A549 (cell line): ENCODE results near the gene PTPRG. TPM values are rescaled to one million over a fixed set of nuclear protein-coding genes. Genes with fewer than 3 reads are reported as not detected.

Source experiments
- ATAC-seq, 2 experiments: fragments of 200-7000 bp in 1 of 2; fragments of >200 bp in 1 of 2; cut with Nextera tagmentation in 1 of 2; cut with Tn5 transposase in 1 of 2; 3 replicates each; pipeline versions ENCODE4 v1.8.0 to v1.9.1; 2018 to 2020; ENCODE audit warnings: mild to moderate bottlenecking in 1 of 2, moderate library complexity in 1 of 2
- CTCF ChIA-PET: fragments of 300-600 bp; sonication (Branson Sonifier 250); formaldehyde crosslinking; extraction: SDS; loops from one replicate; lab custom pipeline; 2021; ENCODE audit warnings: antibody characterized with exemption, inconsistent platforms; lab: Yijun Ruan, JAX
- POLR2A ChIA-PET: fragments of 350-600 bp; formaldehyde crosslinking; extraction: SDS; loops from one replicate; lab custom pipeline; 2021; ENCODE audit warnings: antibody characterized with exemption, inconsistent platforms; lab: Yijun Ruan, JAX
- DNase-seq, 2 experiments: peaks; one replicate each; pipeline versions ENCODE4 v3.0.0 to v3.0.0-alpha.2; 2011 to 2016; ENCODE audit warnings: low read depth in 1 of 2, low spot score in 1 of 2
- FAIRE-seq: peaks from 2 replicates; lab custom pipeline; 2011; peaks lifted over from hg19 to GRCh38; lab: Jason Lieb, UNC
- H3K27ac ChIP-seq, 2 experiments: fragments of >200 bp; sonication (Bioruptor Twin); formaldehyde crosslinking; 3 replicates each; pipeline ENCODE4 v1.5.1; 2016 to 2017
- H3K4me1 ChIP-seq: fragments of >200 bp; sonication (Bioruptor Twin); formaldehyde crosslinking; 3 replicates; pipeline ENCODE4 v1.6.1; 2016
- H3K4me2 ChIP-seq: fragments of >200 bp; sonication (Bioruptor Twin); formaldehyde crosslinking; 3 replicates; pipeline ENCODE4 v1.6.1; 2016
- H3K4me3 ChIP-seq: fragments of >200 bp; sonication (Bioruptor Twin); formaldehyde crosslinking; 3 replicates; pipeline ENCODE4 v1.5.1; 2016
- H3K9me3 ChIP-seq: fragments of >200 bp; sonication (Bioruptor Twin); formaldehyde crosslinking; 3 replicates; pipeline ENCODE4 v1.6.1; 2016
- BHLHE40 ChIP-seq: IDR thresholded peaks from 2 replicates; pipeline ENCODE4 v1.6.1; 2012; ENCODE audit warnings: low read depth, low read length, inconsistent platforms
- CBX2 ChIP-seq: fragments of 200-600 bp; sonication (generic); IDR thresholded peaks from 2 replicates; pipeline ENCODE4 v1.6.1; 2016; ENCODE audit warnings: low read depth, mild to moderate bottlenecking, borderline replicate concordance
- CEBPB ChIP-seq, 2 experiments: fragments of >200 bp in 1 of 2; sonication (Bioruptor Twin) in 1 of 2; formaldehyde crosslinking in 1 of 2; IDR thresholded peaks; 2 replicates each; pipeline ENCODE4 v1.6.1; 2012 to 2016
- CTCF ChIP-seq: fragments of >200 bp; sonication (Bioruptor Twin); formaldehyde crosslinking; IDR thresholded peaks from 3 replicates; pipeline ENCODE4 v1.5.1; 2016
- ELK1 ChIP-seq: fragments of 150-350 bp; IDR thresholded peaks from 2 replicates; pipeline ENCODE4 v1.6.1; 2014; ENCODE audit warnings: low read depth, mild to moderate bottlenecking, low read length
- FOSL2 ChIP-seq, 2 experiments: fragments of 450-650 bp in 1 of 2; fragments of >200 bp in 1 of 2; sonication (Bioruptor Twin) in 1 of 2; formaldehyde crosslinking; IDR thresholded peaks; 2 replicates each; pipeline versions ENCODE4 v1.5.0 to v1.6.1; 2016 to 2020; ENCODE audit warnings: mild to moderate bottlenecking in 1 of 2, moderate library complexity in 1 of 2
- GATA3 ChIP-seq: IDR thresholded peaks from 2 replicates; pipeline ENCODE4 v1.6.1; 2012; ENCODE audit warnings: borderline replicate concordance
- HEYL ChIP-seq: fragments of 250-450 bp; sonication (Bioruptor Pico); IDR thresholded peaks from 2 replicates; pipeline ENCODE4 v1.8.0; 2021; ENCODE audit warnings: mild to moderate bottlenecking, moderate library complexity
- JUN ChIP-seq, 2 experiments: fragments of >200 bp; sonication (Bioruptor Twin); formaldehyde crosslinking; IDR thresholded peaks; 2 replicates in 1 of 2; 3 replicates in 1 of 2; pipeline ENCODE4 v1.6.1; 2016 to 2017
- NFE2L2 ChIP-seq: fragments of 150-350 bp; conservative IDR thresholded peaks from 2 replicates; pipeline ENCODE4 v1.6.1; 2014; ENCODE audit warnings: low read length
- NPAS2 ChIP-seq: fragments of 250-450 bp; sonication (Bioruptor Pico); IDR thresholded peaks from 2 replicates; pipeline ENCODE4 v1.8.0; 2022; ENCODE audit warnings: mild to moderate bottlenecking, moderate library complexity, borderline replicate concordance
- PBX3 ChIP-seq: IDR thresholded peaks from 2 replicates; pipeline ENCODE4 v1.6.1; 2012
- PHF8 ChIP-seq: fragments of 200-600 bp; sonication (generic); IDR thresholded peaks from 2 replicates; pipeline ENCODE4 v1.6.1; 2016; ENCODE audit warnings: low read depth, mild to moderate bottlenecking, antibody characterized with exemption, moderate library complexity, borderline replicate concordance
- RAD21 ChIP-seq, 2 experiments: fragments of >200 bp in 1 of 2; sonication (Bioruptor Twin) in 1 of 2; formaldehyde crosslinking in 1 of 2; IDR thresholded peaks in 1 of 2; conservative IDR thresholded peaks in 1 of 2; 2 replicates in 1 of 2; 3 replicates in 1 of 2; pipeline ENCODE4 v1.6.1; 2012 to 2018; ENCODE audit warnings: inconsistent platforms in 1 of 2
- SMC3 ChIP-seq: fragments of >200 bp; sonication (Bioruptor Twin); formaldehyde crosslinking; IDR thresholded peaks from 3 replicates; pipeline ENCODE4 v1.6.1; 2018; ENCODE audit warnings: inconsistent platforms
- SREBF2 ChIP-seq: fragments of 450-650 bp; IDR thresholded peaks from 2 replicates; pipeline ENCODE4 v1.6.1; 2014; ENCODE audit warnings: mild to moderate bottlenecking, moderate library complexity
- TP53 ChIP-seq: fragments of 250-450 bp; sonication (Bioruptor Pico); IDR thresholded peaks from 2 replicates; pipeline ENCODE4 v1.5.0; 2021; ENCODE audit warnings: mild to moderate bottlenecking, moderate library complexity
- USF2 ChIP-seq: fragments of 450-650 bp; IDR thresholded peaks from 2 replicates; pipeline ENCODE4 v1.6.1; 2014; ENCODE audit warnings: antibody characterized with exemption
- ZFP36 ChIP-seq: fragments of 450-650 bp; IDR thresholded peaks from 2 replicates; pipeline ENCODE4 v1.6.1; 2014; ENCODE audit warnings: borderline replicate concordance; ENCODE audit not compliant: partially characterized antibody
- WGBS: methylation state at CpG from one replicate; pipeline ENCODE4 v1.1.6; 2017; ENCODE audit errors: missing lambda C conversion rate; 5-methylcytosine and 5-hydroxymethylcytosine counted together
- polyA plus RNA-seq, 4 experiments: library from polyadenylated mRNA; depleted of rRNA in 3 of 4; stranded (reverse); fragments of >200 nt; fragmentation: RNase III in 1 of 4; extraction: RNeasy Plus Mini Kit Qiagen cat#74134 plus additional on column Dnase treatment in 1 of 4; gene quantifications; 2 replicates in 3 of 4; 3 replicates in 1 of 4; pipeline ENCODE4 v1.2.3, GENCODE V29; 2011 to 2017

The PTPRG gene
- polyA plus RNA-seq, 2 of the 4 experiments (the other 2 are of a cell fraction): 4.5 to 4.8 TPM

- POLR2A ChIA-PET: no interaction called here
- no peak for ATAC-seq
Measured at GRCh38 chr3:61811652-61812051, 250.3 kb downstream of the PTPRG start.

GRCh38 chr3:61812085-61812484 lies 250.7 kb downstream of the PTPRG start:
- WGBS: 24% methylated on average over 4 of the region's 4 CpGs
- no peak for ATAC-seq
- no peak overlapping the region for H3K4me2 ChIP-seq
- POLR2A ChIA-PET: no interaction called here
- TF ChIP-seq PBX3: no peak
- TF ChIP-seq GATA3: no peak
- no peak for TF ChIP-seq SREBF2
- TF ChIP-seq PHF8: no peak
- TF ChIP-seq CEBPB (IDR thresholded peaks at IDR 0.05): no peak
- TF ChIP-seq FOSL2 (IDR thresholded peaks at IDR 0.05): no peak
- no peak for TF ChIP-seq FOSL2 (CRISPR knock-in tag; IDR thresholded peaks at IDR 0.05)
- no peak for TF ChIP-seq NPAS2 (CRISPR knock-in tag)
- TF ChIP-seq HEYL (CRISPR knock-in tag): no peak
- TF ChIP-seq, all 56 proteins: peak for 0
- no peak for DNase-seq
- Histone ChIP-seq H3K4me1 (no peaks in the 10 kb centered on the region), H3K9me3 (no peaks in the 10 kb centered on the region), H3K4me3 (no peak overlapping the region), H3K27ac (no peak overlapping the region)
- no peak for FAIRE-seq
- CTCF ChIA-PET: no interaction called here

More at GRCh38 chr3:61811652-61812051, 250.3 kb downstream of the PTPRG start:
- DNase-seq (no peak), FAIRE-seq (no peak)
- TF ChIP-seq CBX2 (no peak), PBX3 (no peak), ELK1 (no peak), ZFP36 (no peak), NFE2L2 (no peak), SMC3 (no peak), JUN (IDR thresholded peaks at IDR 0.05) (no peak), NPAS2 (CRISPR knock-in tag) (no peak), CTCF (no peak), RAD21 (conservative IDR thresholded peaks at IDR 0.05 in 1 of 2, IDR thresholded peaks at IDR 0.05 in 1 of 2) (no peak), TP53 (CRISPR knock-in tag) (no peak), BHLHE40 (no peak), USF2 (no peak)
- CTCF ChIA-PET: no interaction called here
- no peak overlapping the region for H3K27ac ChIP-seq
- no peak overlapping the region for H3K4me3 ChIP-seq
- WGBS: 62% methylated on average over 3 of the region's 3 CpGs
- no peak overlapping the region for H3K4me2 ChIP-seq
- H3K9me3 ChIP-seq: no peaks in the 10 kb centered on the region
- no peaks in the 10 kb centered on the region for H3K4me1 ChIP-seq
